ENCODE data around the gene XPO1. TPM values are rescaled to one million over a fixed set of nuclear protein-coding genes. Genes with fewer than 3 reads are reported as not detected.
"Not testable (repeated sequence)": the region's sequence is repeated elsewhere in the genome, so short reads cannot be mapped to it uniquely, and the experiment has no call there.

Gene XPO1
- total RNA-seq, 6 experiments from 2014 or later = 114 to 158 (median 139) TPM

DNA sequence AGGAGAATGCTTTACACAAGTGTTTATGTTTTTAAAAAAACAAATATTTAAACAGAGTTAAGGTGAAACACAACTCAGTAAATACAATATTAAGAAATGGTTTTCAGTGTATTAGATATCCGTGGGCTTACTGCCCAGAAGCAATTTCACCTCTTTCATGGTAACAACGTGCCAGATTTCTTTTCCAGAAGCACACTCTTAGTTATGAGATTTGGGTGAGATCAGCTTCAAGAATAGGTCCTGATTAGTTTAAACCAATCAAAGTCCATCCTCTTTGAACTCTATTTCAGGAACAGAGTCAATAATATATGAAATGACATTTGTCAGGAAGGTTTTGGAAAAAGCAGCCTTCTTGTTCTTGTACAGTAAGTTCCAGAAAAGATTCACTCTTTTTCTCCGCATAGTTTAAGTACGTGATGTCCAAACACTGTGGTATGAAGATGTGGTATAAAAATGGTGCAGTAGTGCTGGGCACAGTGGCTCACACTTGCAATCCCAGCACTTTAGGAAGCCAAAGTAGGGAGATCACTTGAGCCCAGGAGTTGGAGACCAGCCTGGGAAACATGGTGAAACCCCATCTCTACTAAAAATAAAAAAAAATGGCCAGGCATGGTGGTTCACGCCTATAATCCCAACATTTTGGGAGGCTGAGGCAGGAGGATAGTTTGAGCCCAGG lies 81.9 kb downstream of the XPO1 start:
- peaks cover 9% of the 10 kb centered on the region for H3K36me3 Mint-ChIP-seq (ENCODE audit: low read depth)
- H3K4me3 Mint-ChIP-seq = no peak overlapping the region
- TF ChIP-seq, protein P1, sequence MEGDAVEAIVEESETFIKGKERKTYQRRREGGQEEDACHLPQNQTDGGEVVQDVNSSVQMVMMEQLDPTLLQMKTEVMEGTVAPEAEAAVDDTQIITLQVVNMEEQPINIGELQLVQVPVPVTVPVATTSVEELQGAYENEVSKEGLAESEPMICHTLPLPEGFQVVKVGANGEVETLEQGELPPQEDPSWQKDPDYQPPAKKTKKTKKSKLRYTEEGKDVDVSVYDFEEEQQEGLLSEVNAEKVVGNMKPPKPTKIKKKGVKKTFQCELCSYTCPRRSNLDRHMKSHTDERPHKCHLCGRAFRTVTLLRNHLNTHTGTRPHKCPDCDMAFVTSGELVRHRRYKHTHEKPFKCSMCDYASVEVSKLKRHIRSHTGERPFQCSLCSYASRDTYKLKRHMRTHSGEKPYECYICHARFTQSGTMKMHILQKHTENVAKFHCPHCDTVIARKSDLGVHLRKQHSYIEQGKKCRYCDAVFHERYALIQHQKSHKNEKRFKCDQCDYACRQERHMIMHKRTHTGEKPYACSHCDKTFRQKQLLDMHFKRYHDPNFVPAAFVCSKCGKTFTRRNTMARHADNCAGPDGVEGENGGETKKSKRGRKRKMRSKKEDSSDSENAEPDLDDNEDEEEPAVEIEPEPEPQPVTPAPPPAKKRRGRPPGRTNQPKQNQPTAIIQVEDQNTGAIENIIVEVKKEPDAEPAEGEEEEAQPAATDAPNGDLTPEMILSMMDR (IDR thresholded peaks at IDR 0.05) = no peak
- H3K27me3 Mint-ChIP-seq (ENCODE audit: insufficient read depth) = no peaks in the 10 kb centered on the region; the same call in 1 of the 2 replicates
- no peak for DNase-seq
- no peak overlapping the region for H3K27ac Mint-ChIP-seq
- no peaks in the 10 kb centered on the region for H3K9me3 Mint-ChIP-seq
- peaks cover 26% of the 10 kb centered on the region for H3K4me1 Mint-ChIP-seq (ENCODE audit: low read depth)

DNA sequence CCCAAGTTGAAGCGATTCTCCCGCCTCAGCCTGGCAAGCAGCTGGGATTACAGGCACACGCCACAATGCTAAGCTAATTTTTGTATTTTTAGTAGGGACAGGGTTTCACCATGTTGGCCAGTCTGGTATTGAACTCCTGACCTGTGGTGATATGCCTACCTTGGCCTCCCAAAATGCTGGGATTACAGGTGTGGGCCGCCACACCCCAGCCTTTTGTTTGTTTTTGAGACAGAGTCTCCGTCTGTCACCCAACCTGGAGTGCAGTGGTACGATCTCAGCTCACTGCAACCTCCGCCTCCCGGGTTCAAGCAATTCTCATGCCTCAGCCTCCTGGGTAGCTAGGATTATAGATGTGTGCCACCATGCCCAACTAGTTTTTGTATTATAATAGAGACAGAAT lies 83.2 kb downstream of the XPO1 start:
- not testable (repeated sequence) for H3K4me3 Mint-ChIP-seq; H3K27me3 Mint-ChIP-seq (ENCODE audit: insufficient read depth); DNase-seq; H3K27ac Mint-ChIP-seq; H3K9me3 Mint-ChIP-seq
- Mint-ChIP-seq H3K36me3 (ENCODE audit: low read depth) (peaks cover 14% of the 10 kb centered on the region), H3K4me1 (ENCODE audit: low read depth) (peaks cover 19% of the 10 kb centered on the region)

DNA sequence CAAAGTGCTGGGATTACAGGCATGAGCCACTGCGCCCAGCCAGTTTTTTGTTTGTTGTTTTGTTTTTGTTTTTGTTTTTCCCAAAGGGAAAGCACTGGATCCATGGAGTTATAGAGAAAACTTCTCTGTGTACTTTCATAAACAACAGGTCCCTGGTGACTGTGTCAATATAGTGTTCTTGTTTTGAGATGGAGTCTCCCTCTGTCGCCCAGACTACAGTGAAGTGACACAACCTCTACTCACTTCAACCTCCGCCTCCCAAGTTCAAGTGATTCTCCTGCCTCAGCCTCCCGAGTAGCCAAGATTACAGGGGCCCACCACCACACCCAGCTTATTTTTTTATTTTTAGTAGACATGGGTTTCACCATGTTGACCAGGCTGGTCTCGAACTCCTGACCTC lies 83.8 kb downstream of the XPO1 start:
- Mint-ChIP-seq H3K27me3 (ENCODE audit: insufficient read depth) (no peaks in the 10 kb centered on the region; the same call in 1 of the 2 replicates), H3K36me3 (ENCODE audit: low read depth) (peaks cover 15% of the 10 kb centered on the region), H3K27ac (no peak overlapping the region), H3K9me3 (0 out of 2 replicates have a peak, but pooled peaks cover 2% of the 10 kb centered on the region), H3K4me3 (no peak overlapping the region), H3K4me1 (ENCODE audit: low read depth) (peaks cover 16% of the 10 kb centered on the region; the same call in 1 of the 2 replicates)
- DNase-seq = no peak
- TF ChIP-seq, protein P1 (IDR thresholded peaks at IDR 0.05) = no peak

DNA sequence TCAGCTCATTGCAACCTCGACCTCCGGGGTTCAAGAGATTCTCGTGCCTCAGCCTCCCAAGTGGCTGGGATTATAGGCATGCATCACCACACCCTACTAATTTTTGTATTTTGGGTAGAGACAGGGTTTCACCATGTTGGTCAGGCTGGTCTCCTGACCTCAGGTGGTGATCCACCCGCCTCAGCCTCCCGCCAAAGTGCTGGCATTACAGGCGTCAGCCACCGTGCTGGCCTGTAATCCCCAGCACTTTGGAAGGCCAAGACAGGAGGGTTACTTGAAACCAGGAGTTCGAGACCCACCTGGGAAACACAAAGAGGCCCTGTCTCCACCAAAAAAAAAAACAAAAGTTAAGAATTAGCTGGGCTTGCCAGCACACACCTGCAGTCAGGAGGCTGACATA lies 85.8 kb downstream of the XPO1 start:
- no peak overlapping the region for H3K4me3 Mint-ChIP-seq
- no peak overlapping the region for H3K27ac Mint-ChIP-seq
- TF ChIP-seq, protein P1 (IDR thresholded peaks at IDR 0.05) = no peak
- H3K9me3 Mint-ChIP-seq = 0 out of 2 replicates have a peak, but pooled peaks cover 5% of the 10 kb centered on the region
- H3K4me1 Mint-ChIP-seq (ENCODE audit: low read depth) = peaks cover 6% of the 10 kb centered on the region; the same call in 1 of the 2 replicates
- H3K36me3 Mint-ChIP-seq (ENCODE audit: low read depth) = peaks cover 24% of the 10 kb centered on the region
- no peaks in the 10 kb centered on the region; the same call in 1 of the 2 replicates for H3K27me3 Mint-ChIP-seq (ENCODE audit: insufficient read depth)
- DNase-seq = no peak

DNA sequence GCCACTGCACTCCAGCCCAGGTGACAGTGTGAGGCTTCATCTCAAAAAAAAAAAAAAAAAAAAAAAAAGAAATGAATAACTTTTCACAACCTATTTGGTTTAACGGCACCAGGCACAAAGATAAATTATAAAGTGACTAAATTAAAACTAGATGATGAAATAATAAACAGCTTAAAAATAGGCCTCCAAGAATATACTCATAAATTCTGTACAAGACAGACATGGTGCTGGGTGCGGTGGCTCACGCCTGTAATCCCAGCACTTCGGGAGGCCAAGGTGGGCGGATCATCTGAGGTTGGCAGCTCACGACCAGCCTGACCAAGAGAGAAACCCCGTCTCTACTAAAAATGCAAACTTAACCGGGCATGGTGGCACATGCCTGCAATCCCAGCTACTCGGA lies 87.0 kb downstream of the XPO1 start:
- H3K27ac Mint-ChIP-seq = no peak overlapping the region
- DNase-seq = no peak
- peaks cover 1% of the 10 kb centered on the region; the same call in 1 of the 2 replicates for H3K4me1 Mint-ChIP-seq (ENCODE audit: low read depth)
- no peaks in the 10 kb centered on the region; the same call in 1 of the 2 replicates for H3K27me3 Mint-ChIP-seq (ENCODE audit: insufficient read depth)
- H3K4me3 Mint-ChIP-seq = no peak overlapping the region
- TF ChIP-seq, protein P1 (IDR thresholded peaks at IDR 0.05) = no peak
- 0 out of 2 replicates have a peak, but pooled peaks cover 5% of the 10 kb centered on the region for H3K9me3 Mint-ChIP-seq
- peaks cover 24% of the 10 kb centered on the region for H3K36me3 Mint-ChIP-seq (ENCODE audit: low read depth)

DNA sequence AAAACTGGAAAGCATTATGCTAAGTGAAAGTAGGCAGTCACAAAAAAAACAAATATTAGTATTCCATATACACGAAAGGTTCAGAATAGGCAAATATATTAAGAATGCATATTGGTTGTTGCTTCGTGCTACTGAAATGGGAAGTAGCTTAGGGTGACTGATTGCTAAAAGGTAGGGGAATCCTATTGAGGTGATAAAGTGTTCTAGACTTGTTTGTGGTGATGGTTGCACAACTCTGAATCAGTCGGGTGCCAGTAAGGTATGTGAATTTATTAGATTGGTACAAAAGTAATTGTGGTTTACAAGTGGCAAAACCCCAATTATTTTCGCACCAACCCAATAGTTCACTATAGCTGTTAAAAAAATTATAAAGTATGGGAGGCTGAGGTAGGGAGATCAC lies 88.0 kb downstream of the XPO1 start:
- Mint-ChIP-seq H3K27ac (no peak overlapping the region), H3K4me3 (no peak overlapping the region)

More for the DNA sequence above, 88.0 kb downstream of the XPO1 start:
- Mint-ChIP-seq H3K9me3 (0 out of 2 replicates have a peak, but pooled peaks cover 5% of the 10 kb centered on the region), H3K27me3 (ENCODE audit: insufficient read depth) (no peaks in the 10 kb centered on the region; the same call in 1 of the 2 replicates), H3K4me1 (ENCODE audit: low read depth) (no peaks in the 10 kb centered on the region), H3K36me3 (ENCODE audit: low read depth) (peaks cover 24% of the 10 kb centered on the region)
- DNase-seq = no peak
- TF ChIP-seq, protein P1 (IDR thresholded peaks at IDR 0.05) = no peak
